DMS153 treated with DMSO at 0.1 percent for 48 hours (cell line): ENCODE results near the gene RNF144A.
"Not testable (repeated sequence)": the region's sequence is repeated elsewhere in the genome, so short reads cannot be mapped to it uniquely, and the experiment has no call there.

ENCODE experiments used
- DNase-seq: peaks from one replicate; lab custom pipeline; 2025; ENCODE audit not compliant: unreplicated experiment; lab: John Stamatoyannopoulos, UW

Gene RNF144A

GRCh38 chr2:6927753-6928152, 10.5 kb downstream of the RNF144A start:
- DNase-seq: no peak

DNA sequence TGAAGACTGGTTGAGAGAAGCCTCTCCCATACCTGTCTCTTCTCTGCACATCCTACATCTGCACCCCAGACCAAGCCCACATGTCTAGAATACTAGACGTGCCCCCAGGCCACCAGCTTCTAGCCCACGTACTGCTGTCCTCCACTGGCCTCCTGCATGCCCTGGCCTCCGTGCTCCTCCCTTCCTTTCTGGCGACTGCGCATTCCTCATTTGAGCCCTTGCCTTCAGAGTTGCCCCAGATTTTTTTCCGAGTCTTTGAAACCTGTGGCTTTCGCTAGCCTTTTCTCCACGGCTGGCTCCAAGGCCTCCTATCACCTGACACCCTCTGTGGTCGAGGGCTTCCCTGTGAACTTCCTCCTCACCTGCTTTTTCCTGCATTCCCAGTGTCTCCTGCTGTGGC, 11.2 kb downstream of the RNF144A start:
- no peak for DNase-seq

- DNase-seq: no peak
Observed at GRCh38 chr2:6929196-6929819, 12.1 kb downstream of the RNF144A start.

DNA sequence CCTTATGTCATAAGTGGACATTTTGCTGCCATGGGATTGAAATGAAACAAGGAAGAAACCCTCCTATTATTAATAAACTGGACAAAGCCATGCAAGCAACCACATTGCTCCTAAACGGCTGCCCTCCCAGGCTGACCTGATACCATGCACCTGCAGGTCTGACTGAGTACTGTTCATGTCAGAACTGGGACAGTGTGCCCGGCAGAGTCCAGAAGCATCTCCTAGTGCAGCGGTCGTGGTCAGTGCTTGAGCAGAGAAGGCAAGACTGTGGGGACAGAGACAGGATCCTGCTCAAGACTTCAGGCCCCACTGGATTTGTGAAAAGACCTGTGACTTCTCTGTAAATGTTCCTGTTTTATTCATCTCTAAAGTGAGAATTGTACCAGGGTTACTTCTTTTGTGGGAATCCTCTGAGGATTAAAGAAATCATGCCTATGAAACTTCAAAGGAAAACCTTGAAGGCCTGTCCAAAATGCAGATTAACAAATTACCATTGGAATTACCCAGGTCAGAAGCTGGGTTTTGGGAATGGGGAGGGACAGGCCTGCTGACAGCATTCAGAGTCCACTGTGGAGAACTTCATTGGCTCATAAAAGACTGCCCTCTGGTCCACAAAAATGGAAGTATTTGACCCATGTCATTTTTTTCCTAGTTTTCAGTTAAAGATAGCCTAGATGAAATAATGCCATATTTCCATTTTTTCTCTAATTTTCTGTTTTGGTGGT, 13.9 kb downstream of the RNF144A start:
- no peak for DNase-seq

DNA sequence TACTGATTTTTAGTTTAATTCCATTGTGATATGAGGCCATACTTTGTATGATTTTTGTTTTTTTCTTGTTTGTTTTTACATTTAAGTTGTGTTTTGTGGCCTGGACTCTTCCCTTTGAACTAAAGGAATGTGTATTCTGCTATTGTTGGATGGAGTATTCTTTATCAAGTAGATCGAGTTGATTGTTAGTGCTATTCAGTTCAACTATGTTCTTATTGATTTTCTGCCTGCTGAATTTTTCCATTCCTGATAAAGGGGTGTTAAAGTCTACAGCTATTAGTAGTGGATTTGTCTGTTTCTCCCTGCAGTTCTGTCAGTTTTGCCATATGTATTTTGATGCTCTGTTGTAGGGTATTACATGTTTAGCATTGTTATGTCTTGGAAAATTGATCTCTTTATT, 14.5 kb downstream of the RNF144A start:
- no peak for DNase-seq

GRCh38 chr2:6932206-6932605, 15.0 kb downstream of the RNF144A start:
- DNase-seq: no peak

DNA sequence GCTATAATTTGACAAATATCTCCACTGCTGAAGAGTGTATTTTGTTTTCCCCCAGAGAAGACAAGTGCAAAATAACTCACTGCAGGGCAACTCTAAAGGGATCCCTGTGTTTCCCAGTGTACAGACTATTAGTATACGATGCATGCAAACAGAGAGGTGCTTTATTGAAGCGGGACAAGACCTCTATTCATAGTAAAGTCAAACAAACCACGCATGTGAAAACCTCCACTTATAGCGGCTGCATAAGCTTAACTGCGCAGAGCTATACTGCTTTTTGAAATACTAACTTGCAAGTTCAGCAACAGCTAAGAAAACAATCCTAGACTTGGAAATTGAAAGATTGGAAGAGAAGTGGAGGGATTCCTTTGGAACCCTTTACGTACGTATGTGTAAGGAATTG, 15.6 kb downstream of the RNF144A start:
- DNase-seq: no peak

GRCh38 chr2:6933911-6934310, 16.7 kb downstream of the RNF144A start:
- no peak for DNase-seq

- no peak for DNase-seq
Observed at GRCh38 chr2:6934345-6934744, 17.1 kb downstream of the RNF144A start.

- no peak for DNase-seq
Observed at GRCh38 chr2:6934758-6935651, 17.8 kb downstream of the RNF144A start.

DNA sequence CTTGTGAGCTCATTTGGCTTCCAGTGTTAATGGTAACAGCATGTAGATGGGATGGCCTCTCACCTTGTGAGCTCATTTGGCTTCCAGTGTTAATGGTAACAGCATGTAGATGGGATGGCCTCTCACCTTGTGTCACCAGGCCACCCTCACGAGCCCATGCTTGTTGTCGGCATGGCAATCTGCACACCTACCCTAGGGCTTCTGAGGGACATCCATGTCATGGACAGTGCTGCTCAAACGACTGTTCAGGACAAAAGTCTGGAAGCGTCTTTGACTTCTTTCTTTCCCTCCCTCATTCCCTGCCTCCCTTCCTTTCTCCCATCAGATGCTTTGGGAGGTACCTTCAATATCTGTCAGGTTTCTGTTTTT, 18.4 kb downstream of the RNF144A start:
- DNase-seq: not testable (repeated sequence)

DNA sequence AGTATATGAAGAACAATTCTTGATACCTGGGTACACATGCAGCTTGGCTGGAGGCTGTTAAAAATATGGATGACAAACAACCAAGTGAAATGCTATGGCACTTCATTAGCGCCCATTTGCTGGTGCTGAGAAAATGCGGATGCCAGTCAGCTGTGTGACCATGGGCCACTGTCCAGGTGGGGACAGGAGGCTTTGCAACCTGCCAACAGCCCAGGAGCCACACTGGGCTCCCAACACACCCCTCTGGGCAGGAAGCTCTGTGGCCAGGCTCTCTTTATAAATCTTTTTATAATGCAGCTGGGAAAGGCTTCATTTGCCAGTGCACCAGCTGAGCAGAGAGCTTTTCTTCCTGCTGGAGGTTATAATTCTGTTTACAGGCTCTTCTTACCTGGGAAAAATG, 19.9 kb downstream of the RNF144A start:
- no peak for DNase-seq

DNA sequence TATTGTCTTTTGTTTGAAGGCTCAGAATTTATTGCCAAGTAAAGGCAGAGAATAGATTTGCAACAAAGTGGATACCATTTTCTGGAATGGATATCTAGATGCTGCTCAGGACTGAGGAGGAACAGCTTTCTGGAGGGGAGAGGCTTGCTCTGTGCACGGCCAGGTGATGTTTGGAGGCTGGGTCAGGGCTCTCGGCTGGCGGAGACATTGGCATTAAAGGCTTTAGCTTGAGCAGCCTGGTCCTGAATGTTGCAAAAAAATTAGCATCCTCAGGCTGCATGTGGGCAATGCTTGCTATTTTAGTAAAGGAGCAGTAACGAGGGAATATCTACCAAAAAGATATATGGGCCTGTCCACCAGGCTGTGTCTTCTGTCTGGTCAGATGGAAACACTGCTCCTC, 20.4 kb downstream of the RNF144A start:
- DNase-seq: no peak

- DNase-seq: no peak
Observed at GRCh38 chr2:6939071-6939470, 21.9 kb downstream of the RNF144A start.

DNA sequence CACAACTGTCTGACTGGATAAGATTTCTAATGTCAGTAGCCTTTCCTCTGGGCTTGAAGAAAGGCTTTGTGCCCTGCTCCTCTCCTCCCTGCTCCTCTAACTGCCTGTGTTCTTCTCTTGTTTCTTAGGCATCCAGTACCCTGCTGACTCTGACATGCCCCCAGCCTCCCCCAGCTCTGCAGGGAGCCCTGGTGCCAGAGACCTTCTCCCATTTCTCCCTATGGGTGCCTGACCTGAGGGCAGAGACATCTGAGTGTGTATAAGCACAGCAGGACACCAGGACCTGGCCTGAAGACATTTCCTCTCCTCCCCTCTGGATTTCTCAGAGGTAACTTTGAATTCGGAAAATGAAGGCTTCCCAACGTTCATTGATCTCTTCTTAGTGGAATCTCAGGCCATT, 23.6 kb downstream of the RNF144A start:
- no peak for DNase-seq

DNA sequence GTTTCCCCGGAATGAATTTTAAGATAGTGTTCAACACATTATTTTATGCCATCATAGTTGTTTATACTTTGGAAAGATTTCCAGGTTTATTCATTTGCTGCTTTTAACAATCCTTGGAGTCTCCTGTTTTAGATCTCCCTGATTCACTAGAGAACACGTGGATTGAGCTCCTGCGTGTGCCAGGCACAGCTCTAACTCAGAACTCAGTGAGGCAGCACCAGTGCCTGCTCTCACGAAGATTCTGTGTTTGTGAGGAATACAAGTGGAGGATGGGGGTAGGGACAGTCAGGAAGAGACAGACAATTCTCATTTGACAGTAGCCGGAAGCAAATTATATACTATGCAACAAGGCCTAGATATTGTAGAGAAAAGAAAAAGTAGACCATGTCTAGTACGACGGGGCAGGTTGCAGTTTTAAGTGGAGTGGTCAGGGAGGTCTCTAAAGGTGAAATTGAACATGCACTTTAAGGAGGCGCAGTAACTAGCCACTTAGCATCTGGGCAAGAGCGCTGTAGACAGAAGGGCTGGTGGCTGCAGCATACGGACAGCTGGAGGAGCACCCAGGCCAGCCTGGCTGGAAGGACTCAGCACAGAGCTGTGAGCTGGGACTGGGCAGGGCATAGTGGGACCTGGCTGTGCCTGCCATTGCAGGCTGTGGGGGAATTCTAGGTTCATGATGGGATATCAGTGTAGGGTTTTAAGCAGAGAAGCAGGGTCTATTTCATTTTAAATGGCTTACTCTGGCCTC, 24.3 kb downstream of the RNF144A start:
- DNase-seq: no peak

DNA sequence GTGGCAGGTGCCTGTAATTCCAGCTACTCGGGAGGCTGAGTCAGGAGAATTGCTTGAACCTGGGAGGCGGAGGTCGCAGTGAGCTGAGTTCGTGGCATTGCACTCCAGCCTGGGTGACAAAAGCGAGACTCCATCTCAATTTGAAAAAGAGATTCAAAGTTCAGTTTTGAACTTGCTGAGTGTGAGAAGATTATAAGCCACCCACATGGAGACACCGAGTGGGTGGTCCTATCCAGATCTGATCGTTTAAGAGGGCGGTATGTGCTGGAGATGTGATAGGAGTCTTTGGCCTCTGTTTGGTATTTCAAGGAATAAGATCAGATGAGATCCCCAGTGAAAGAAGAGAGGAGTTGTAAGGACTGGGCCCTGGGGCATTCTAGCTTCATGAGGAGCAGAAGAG, 25.6 kb downstream of the RNF144A start:
- DNase-seq: no peak

- no peak for DNase-seq
Observed at GRCh38 chr2:6943523-6943922, 26.3 kb downstream of the RNF144A start.

GRCh38 chr2:6943971-6944370, 26.8 kb downstream of the RNF144A start:
- no peak for DNase-seq

GRCh38 chr2:6944555-6944954, 27.3 kb downstream of the RNF144A start:
- no peak for DNase-seq

DNA sequence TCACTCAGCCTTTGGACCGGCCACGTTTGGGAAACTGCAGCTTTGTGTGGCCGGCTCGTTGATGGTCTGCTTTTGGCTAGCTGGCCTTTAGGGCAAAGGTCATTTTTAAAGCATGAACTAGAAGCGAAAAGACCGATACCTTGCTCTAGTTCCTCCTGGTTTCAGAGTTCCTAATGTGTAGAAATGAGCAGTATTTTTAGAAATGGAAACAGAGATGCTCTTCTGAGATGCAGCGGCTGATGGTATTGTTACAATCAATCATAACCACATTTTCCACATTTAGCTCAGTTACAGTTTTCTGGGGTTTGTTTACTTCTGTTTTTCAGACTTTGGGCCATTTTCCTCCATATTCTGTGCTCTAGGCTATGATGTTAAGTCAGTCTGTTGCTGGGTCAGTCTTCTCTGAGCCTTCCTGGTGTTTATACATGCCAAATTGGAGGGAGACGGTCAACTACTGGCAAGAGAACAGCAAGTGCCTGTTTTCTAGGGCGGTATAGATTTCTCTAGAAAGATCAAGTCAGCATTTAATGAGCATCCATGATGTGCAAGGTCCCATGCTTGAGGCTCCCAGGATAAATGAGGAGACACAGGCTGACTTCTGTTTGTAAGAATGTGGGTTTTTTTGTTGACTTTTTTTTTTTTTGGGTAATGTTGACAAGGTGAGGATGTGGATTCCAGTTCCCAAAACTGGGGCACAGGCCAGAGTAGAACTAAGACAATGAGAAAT, 28.0 kb downstream of the RNF144A start:
- DNase-seq: no peak
